ENCODE measurements around the gene NAE1.
A peak's percentile ranks its signal among the peaks of the same experiment; 100 is the strongest.
"Not testable (repeated sequence)": the region's sequence is repeated elsewhere in the genome, so short reads cannot be mapped to it uniquely, and the experiment has no call there.

NAE1 gene

DNA sequence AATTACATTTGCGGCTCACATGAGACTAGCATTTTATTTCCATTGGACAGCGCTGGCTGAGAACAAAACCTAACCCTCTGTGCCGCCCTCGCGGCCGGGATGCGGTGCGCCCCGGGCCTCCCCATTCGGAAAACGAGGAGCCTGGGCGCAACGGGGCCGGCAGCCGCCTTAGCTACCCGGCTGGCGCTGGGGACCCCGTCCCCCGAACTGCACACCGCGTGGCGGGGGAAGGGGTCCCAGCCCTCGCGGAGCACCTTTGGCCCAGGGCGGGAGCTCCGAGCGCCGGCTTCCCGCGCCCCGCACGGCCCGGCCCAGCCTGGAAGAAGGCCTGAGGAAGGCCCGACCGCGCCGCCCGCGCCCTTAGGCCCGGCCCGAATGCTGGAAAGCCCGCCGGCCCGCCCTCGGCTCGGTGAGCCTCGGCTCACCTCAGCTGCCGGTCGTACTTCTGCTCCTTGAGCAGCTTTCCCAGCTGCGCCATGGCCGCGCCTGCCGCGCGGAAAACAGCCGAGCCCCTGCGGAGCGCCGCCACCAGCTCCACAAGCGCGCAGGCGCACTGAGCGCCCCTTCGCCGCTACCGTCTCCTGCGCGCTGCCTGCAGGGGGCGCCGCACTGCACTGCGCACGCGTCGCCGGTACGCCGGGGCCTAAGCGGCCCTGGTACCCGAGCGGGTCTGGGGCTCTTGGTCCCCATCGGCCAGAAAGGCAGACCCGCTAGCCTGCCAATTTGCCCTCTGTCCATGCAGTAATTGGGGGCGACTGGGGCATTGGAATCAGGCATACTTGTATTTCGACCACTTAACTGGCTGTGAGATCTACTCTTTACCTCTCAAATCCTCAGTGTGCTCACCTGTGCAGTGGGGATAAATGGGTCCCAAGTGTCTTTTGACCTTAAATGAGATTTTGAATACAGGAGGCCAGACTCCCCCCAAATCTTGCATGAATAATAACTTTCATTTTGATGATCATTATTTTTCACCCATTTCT lies at the start of gene NAE1:
NAE1 (minus strand) TSS at position 555 of the 983 bp plus-strand sequence; CDS start at position 478, 77 bp downstream.
- peak; percentile 94 for DNase-seq (ENCODE audit: low spot score)

DNA sequence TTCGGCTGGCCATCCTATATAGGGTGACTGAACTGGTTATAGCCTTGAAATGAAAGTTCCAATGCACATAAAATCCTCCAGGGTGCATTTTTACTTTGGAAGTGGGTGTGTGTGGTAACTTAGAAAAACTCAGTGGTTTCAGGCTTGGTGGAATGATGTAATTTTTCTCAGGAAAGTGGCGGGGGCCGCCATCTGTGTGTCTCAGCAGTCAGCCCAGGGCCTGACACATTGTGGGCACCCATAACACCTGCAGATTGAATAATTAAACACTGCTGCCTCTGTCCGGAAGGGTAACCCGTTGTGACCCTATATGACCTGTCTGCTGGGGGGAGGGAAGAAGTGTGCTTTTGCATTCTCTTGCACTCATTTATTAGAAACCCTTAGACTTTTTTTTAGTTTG lies 47.3 kb upstream of the NAE1 start:
- DNase-seq (ENCODE audit: low spot score): no peak

DNA sequence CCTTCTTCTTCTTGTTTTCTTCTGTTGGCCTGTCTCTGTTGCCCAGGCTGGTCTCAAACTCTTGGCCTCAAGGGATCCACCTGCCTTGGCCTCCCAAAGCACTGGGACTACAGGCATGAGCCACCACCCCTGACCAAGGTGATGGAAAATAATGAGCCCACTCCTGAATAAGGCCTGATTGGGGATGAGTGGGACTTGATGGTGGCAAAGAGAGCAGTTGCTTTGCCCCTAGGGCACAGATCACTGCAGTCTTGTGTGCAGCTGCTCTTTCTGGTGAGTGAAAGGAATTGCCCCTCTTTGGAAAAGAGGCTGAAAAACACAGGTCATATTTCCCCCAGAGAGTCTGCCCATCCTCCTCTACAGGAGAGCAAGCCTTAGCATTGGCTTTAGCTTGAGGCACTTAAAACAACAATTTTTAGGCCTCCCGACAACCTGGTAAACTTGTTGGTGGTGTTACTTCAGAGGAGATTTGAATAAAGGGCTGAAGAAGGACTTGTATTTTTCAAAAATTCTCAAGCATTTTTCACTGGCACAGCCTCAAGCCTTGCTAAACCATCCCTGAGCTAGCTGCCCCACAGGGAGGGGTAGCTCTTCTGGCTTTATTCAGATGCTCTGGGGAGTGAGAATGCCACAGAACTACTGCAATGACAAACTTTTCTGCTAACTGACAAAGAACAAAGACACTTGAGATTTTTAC lies 43.5 kb upstream of the NAE1 start:
- DNase-seq (ENCODE audit: low spot score): no peak

DNA sequence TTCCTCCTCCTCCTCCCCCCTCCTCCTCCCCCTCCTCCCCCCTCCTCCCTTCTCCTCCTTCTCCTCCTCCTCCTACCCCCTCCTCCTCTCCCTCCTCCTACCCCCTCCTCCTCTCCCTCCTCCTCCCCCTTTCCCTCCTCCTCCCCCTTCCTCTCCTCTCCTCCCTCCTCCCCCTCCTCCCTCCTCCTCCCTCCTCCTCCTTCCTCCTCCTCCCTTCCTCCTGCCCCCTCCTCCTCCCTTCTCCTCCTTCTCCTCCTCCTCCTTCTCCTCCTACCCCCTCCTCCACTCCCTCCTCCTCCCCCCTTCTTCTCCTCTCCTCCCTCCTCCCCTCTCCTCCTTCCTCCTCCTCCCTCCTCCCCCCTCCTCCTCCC lies 42.9 kb upstream of the NAE1 start:
- no peak for DNase-seq (ENCODE audit: low spot score)

DNA sequence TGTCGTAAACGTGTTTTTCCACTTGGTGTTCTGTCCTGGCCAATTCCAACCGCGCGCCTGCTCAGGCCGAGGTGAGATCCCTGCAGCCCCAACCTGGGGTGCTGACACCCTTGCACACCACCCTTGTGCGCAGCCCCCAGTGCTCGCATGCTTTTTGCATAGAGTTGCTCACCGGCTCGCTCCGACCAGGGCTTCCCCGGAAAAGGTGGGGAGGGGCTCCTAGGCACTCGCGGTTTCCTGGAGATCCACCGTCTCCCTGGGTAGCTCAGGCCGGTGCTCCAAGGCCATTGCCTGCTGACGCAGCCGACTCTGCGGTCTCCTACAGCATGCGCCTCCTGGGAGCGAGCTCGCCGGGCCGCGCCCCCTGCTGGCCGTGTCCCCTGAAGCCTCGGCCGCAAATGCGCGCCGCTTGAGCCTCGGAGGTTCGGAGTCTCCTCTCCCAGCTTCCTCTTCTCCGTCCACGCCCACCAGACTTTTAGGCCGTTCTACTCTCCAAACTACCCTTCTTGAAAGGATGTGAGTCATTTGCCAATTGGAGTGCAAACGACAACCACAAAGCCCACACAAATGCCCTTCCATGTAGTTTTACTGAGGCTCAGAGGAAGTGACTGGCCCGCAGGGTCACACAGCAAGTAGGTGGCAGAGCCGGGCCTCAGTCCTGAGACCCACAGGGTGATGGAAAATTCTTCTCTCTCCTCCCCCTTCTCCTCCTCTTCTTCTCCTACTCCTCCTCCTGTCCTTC lies 42.3 kb upstream of the NAE1 start:
- DNase-seq (ENCODE audit: low spot score): peak; percentile 72

DNA sequence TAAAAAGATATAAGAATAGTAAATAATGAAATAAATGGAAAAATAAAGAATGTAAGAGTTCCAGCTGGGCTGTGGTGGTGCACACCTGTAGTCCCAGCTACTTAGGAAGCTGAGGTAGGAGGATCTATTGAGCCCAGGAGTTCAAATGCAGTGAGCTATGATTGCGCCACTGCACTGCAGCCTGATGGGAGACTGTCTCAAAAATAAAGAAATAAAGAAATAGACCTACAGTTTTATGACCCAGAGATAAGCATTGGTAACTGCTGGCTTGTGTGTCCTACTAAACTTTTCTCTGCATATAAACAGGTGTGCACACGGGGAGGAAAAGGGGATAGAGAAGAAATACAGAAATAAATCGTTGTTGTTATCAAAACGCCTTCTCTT lies 41.8 kb upstream of the NAE1 start:
- no peak for DNase-seq (ENCODE audit: low spot score)

DNA sequence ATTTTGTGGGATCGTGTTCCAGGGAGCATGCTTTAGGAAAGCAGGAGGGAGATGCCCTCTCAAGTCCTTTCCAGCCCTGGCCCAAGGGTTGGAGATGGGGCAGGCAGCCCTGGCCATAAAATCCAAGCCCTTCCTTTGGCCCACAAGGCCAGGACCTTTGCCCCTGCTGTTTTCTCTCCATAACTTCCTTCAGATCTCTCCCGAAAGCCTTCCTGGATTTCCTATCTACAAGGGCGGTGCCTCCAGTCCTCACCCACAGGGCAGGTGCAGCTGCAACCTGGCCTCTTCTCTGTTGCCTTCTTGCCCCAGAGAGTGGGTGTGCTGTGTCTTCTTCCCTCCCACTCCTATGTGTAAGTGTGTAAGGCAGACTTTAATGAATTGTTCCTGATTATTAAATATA lies 41.1 kb upstream of the NAE1 start:
- no peak for DNase-seq (ENCODE audit: low spot score)

DNA sequence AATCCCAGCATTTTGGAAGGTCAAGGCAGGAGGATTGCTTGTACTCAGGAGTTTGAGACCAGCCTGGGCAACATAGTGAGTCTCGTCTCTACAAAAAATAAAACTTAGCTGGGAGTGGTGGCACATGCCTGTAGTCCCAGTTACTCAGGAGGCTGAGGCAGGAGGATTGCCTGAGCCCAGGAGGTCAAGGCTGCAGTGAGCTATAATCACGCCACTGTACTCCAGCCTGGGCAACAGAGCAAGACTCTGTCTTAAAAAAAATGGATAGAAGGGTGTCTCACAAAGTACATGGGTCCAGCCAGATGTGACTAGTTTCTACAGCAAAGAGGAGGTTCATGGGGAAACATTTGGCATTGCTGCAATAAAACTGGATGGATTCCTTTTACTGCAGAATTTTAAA lies 40.6 kb upstream of the NAE1 start:
- not testable (repeated sequence) for DNase-seq (ENCODE audit: low spot score)

DNA sequence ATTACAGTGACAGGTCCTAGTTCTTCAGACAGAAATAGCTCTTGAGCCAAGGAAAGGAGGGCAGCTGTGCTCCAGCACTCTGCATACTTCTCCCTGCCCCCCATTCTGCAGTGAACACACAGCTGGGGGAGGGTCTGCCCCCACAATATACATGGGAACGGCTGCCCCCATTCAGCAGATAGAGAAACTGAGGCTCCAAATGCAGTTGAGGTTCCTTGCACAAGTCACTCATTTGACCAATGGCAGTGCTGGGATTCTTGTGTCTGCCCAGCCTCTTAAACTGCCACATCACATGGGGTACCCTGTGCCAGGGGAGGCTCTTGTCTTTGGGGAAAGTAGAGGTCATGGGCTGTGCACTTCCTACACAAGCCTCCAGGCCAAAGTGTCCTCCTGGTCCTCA lies 38.6 kb upstream of the NAE1 start:
- DNase-seq (ENCODE audit: low spot score): no peak

DNA sequence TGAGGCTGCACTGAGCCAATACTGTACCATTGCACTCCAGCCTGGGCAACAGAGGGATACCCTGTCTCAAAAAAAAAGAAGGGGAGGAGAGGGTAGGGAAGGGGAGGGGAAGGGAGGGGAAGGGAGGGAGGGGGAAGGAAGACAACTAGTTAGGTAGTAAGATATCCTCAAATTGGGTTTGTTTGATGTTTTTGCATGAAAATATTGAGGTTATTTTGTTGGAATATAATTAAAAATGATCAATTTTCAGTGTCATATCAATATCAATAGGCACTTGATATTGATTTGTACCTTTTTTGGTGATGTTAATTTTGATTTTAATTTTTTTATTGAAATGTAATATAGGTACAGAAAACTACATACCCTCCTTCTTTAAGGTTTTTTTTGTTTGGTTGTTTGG lies 32.9 kb upstream of the NAE1 start:
- no peak for DNase-seq (ENCODE audit: low spot score)

DNA sequence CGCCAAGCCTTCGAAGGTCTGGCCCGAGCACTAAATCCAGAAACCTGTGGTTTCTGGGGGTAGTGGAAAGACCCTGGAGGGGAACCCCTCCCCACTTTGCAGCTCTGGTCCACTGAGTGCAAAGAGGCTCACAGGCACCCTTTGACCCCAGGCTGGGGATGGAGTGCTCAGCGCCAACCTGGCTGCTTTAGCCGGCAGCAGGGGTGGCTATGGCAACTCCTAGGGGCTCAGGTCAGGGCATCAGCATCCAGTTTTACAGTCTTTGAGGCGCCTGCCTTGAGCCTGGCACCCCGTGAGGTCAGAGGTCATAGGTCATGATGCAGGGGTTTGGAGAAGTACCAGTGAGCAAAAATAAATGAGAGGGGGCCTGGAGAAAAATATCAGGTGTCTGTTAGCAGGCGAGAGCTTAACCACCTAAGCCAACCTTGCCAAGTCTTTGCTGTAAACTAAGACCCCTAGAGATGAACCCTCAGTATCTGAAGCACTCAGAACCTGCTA lies 31.3 kb upstream of the NAE1 start:
- DNase-seq (ENCODE audit: low spot score): no peak

DNA sequence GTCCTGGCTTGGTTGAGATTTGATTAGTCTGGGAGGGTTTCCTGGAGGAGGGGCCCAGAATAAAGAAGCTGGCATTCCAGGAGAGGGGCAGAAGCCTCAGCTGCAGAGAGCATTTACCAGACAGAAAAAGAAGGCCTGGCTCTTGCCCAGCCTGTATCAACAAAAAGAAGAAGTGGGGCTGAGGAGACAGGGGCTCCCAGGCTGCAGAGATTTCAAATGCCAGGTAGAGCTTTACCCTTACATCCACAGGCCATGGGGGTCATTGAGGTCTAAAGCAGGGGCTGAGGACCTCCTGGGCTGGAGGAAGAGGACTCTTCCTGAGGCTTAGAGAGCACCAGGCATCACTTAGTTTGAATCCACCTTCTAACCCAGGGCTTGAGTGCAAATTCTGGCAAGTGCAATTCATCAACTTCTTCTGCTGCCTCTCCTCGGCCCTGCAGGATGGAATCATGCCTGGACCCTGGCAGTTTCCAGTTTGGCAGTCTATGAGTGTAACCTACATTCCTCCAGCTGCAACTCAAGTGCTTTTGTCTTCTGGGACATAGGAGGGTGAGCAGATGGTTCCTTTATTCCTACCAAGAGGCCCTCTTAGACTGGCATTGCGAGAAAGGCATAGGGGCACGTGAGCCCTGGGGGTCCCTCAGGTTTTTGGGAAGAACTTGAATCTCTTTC lies 28.8 kb upstream of the NAE1 start:
- DNase-seq (ENCODE audit: low spot score): no peak

DNA sequence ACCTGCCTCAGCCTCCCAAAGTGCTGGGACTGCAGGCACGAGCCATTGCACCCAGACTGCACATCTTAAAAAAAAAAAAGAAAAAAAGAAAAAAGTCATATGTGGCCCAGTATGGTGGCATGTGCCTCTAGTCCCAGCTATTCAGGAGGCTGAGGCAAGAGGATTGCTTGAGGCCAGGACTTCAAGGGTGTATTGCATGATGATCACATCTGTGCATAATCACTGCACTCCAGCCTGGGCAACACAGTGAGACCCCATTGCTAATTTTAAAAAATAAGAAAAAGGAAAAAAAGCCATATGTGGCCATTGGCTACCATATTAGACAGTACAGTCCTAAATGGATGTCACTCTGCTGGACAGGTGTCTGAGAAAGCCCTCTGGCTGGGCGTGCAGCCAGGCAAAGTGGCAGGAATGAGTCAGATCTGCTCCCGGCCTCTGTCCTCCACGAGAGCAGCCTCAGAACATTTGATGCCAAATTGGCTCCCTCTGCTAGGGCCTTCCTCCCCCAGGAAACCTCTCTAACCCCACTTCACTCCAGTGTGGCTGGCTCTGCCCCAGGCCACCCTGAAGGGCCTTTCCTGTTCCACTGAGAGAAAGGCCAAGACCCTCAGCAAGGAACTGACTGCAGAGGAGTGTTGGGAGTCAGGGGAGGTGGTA lies 28.1 kb upstream of the NAE1 start:
- no peak for DNase-seq (ENCODE audit: low spot score)

DNA sequence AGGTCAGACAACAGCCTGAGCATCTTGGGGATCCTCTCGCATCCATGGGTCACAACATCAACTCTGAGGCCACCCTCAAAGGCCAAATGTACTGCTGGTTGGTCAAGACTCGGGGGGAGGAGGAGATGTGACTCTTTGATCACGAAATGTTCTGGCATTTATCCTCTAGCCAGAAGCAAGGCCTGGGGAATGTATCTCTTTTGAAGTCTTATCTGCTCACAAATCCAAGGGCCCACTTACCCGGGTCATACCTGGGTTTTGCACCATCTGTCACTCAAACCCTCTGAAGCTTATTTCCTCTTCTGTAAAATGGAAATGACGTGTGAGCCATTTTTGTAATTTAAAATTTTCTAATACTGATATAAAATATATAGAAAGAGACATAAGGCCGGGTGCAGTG lies 26.7 kb upstream of the NAE1 start:
- no peak for DNase-seq (ENCODE audit: low spot score)

DNA sequence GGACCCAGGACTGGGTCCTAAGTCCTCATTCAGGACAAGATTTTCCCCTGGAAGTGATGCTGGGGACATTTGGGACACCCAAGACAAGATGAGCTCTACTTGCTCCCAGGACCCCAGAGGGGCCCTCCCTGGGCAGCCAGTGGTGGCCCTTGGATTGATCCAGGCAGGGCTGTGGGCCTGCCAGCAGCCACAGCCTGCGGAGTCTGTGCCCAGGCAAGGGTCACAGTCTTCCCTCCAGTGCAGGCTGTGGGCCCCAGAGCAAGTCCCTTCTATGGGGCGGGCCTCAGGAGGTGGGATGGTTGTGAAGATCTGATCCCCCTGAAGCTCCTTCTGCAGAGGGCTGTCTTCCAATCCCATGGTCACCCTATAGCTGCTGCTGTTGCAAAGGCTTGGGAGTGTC lies 26.0 kb upstream of the NAE1 start:
- DNase-seq (ENCODE audit: low spot score): no peak

DNA sequence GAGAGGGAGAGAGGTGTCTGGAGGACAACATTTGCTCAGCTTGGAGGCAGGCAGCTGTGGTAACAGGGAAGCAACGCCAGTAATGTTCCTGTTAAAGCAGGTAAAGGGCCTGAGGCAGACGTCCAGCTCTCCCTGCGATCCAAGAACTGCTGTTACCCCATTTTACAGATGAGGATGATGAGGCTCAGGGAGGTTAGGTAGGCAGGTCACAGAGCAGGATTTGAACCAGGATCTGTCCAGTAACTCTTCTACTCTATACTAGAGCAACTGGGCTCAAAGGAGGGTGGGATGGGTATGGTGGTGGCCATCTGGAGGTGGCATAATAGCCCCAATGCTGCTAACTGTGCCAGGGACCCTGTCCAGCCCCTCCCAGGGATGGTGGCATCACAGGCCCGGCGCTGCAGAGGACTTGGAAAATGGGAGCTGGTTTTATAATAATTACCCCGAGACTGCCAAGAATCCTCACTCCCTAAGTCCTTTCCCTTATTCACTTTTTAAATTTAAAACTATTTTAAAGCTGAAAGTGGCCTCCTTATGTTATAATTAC lies 25.5 kb upstream of the NAE1 start:
- no peak for DNase-seq (ENCODE audit: low spot score)

DNA sequence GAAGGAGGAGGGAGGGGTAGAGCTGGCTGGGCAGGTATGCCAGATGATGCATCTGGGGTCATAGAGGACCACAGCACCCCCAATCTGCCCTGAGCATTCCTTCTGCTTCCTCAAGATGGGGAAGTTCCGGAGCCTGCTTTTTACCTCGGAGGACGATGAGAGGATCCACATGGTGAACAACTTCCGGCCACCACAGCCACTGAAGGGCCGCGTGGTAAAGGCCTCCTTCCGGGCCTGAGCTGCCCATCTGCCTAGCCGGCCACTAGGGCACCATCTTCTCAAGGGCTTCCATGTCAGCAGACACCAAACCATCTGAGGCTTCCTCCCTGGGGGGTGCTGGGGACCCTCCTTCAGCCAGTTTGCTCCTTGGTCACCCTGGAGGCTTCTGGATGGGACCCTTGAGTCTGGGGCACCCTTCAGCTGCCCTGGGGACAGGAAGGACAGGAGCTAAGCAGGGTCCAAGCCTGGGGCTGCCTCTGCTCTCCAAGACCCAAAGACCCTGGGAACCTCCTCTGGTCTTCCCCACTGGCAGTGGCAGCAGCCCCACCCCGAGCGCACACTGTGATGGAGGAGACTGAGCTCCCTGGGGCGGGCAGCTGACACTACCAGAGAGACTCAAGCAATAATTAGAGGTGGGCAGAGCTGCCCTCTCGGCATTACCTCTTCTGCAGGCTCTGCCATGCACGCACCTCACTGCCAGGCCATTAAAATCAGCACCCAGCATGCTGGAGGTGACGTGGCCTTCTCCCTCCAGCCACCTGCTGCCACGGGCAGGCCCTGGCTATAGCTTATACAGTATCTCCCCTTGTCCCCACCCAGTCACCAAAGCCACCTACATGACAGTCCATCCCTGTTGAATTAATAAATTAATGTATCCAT lies 22.7 kb upstream of the NAE1 start:
- no peak for DNase-seq (ENCODE audit: low spot score)

DNA sequence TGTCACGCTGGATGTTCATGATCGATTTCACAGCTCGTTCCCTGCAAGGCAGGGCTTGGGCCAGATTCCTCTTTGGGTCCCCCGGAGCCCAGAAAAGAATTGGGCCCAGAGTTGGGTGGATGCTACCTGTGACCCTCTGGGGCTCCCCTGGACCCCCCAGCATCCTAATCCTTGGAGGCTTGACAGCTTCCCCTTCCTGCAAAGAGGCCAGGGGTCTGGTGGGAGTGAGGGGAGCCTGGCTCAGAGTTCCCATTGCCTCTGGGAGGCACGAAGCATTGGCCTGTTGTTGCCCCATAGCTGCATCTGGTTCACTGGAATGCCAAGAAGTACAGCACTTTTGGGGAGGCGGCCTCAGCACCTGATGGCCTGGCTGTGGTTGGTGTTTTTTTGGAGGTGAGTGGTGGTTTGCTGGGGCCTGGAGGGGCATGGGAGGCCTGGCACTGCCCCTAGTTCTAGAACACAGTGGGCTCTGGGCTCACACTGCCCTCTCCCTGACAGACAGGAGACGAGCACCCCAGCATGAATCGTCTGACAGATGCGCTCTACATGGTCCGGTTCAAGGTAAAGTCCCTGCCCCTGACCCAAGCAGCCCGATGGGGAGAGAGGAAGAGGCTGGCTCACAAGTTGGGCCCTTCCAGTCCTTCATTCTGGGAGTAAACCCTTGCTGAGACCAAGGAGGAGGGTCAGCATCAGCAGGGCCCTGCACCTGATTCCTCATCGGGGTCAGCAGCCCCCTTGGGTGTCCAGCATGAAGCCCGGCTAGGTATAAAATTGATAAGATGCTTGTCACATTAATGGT lies 20.6 kb upstream of the NAE1 start:
- no peak for DNase-seq (ENCODE audit: low spot score)

DNA sequence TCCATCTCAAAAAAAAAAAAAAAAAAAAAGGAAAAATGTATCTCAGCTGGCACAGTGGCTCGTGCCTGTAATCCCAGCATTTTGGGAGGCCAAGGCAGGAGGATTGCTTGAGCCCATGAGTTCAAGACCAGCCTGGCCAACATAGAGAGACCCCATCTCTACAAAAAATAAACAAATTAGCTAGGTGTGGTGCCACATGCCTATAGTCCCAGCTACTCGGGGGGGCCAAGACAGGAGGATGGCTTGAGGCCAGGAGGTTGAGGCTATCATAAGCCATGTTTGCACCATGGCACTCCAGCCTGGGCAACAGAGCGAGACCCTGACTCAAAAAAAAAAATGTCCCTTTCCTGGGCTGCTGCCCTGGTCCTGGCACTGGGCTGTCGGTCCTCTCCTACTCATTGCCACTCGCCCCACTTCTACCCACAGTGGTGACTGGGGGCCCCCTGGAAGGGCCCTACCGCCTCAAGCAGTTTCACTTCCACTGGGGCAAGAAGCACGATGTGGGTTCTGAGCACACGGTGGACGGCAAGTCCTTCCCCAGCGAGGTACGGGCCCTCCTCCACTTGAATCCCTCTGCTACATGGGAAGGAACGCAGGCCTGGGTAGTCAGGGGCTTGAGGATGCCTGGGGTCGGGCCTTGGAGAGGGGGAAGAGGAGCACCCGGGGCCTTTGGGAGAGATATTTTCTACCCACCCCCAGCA lies 19.5 kb upstream of the NAE1 start:
- DNase-seq (ENCODE audit: low spot score): no peak
